ENCODE results near the gene RERE. TPM values are rescaled to one million over a fixed set of nuclear protein-coding genes. Genes with fewer than 3 reads are reported as not detected.
A peak's percentile ranks its signal among the peaks of the same experiment; 100 is the strongest.

The RERE gene
- total RNA-seq, 2 donors from 2014 or later = 207 to 322 TPM

DNA sequence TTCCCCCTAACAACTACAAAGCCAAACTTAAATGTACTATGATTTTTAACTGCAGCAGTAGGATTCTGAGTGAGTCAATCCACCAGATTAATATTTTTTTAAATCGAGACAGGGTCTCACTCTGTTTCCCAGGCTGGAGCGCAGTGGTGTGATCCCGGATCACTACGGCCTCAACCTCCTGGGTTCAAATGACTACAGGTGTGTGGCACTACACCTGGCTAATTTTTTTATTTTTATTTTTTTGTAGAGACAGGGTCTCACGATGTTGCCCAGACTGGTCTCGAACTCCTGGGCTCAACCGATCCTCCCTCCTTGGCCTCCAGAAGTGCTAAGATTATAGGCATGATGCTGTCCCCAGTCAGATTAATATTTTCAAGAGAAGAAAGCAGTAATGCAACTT lies 411.4 kb downstream of the RERE start:
- Histone ChIP-seq H3K27me3 (replicated peaks; ENCODE audit: insufficient read depth) (no peaks in the 10 kb centered on the region), H3K36me3 (no peaks in the 10 kb centered on the region), H3K4me3 (no peak overlapping the region), H3K9me3 (no peaks in the 10 kb centered on the region), H3K27ac (peak overlapping the region; percentile 78 to 93), H3K4me1 (replicated peaks) (peaks cover 35% of the 10 kb centered on the region)
- TF ChIP-seq CTCF (IDR thresholded peaks at IDR 0.05) (no peak), POLR2AphosphoS5 (IDR thresholded peaks at IDR 0.05) (no peak), POLR2A (IDR thresholded peaks at IDR 0.05) (no peak)
- intact Hi-C loops (cut with DNase I) = loop anchor here (5.0 kb wide), 1 partner anchor 34 kb away; no protein-coding TSS in a partner anchor
- no peak for DNase-seq (ENCODE audit: low spot score)
- WGBS = 98% methylated on average over 7 of the region's 7 CpGs

DNA sequence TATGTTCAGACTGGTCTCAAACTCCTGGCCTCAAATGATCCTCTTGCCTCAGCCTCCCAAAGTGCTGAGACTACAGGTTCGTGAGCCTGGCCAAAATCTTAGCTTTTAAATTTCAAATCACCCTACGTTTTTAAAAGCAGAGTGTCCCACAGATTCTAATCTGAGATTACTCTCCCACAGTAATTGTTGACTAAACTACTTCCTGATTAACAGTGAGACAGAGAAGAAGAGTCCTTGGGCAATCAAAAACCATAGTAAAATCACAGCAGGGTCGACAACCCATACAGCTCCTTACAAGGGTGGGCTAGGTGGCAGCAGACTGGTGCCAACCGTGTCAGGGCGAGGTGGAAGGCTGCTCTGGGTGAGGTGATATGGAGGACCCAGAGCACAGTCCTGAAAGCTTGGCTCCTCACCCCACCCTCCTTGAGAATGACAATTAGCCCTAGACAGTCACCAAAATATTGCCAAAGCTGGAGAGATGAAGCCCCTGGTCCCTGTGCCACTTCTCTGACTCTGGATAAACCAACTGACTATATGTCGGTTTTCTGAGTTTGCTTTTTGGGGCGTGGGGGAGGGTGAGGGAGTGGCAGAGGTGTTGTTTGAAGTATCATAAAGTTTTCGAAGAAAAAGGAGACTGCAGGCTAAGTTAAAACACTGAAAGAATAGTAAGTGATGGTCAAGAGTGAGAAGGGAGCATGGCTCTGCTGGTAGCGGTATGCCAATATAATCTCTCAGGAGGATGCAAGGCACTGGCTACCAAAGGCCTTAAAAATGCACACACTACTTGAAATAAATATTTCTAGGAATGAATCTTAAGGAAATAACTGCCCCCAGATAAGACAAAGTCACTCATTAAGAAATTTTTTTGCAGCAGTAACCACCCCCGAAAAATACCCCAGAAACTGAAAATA lies 412.7 kb downstream of the RERE start:
- TF ChIP-seq CTCF (IDR thresholded peaks at IDR 0.05) = no peak
- no peak for TF ChIP-seq POLR2AphosphoS5 (IDR thresholded peaks at IDR 0.05)
- TF ChIP-seq POLR2A (IDR thresholded peaks at IDR 0.05) = no peak
- intact Hi-C loops (cut with DNase I) = loop anchor here (5.0 kb wide), 1 partner anchor 32 kb away; no protein-coding TSS in a partner anchor
- H3K36me3 ChIP-seq = no peaks in the 10 kb centered on the region
- no peak overlapping the region for H3K4me3 ChIP-seq
- no peak for DNase-seq (ENCODE audit: low spot score)
- H3K9me3 ChIP-seq = no peaks in the 10 kb centered on the region
- peaks cover 22% of the 10 kb centered on the region for H3K4me1 ChIP-seq (replicated peaks)
- H3K27ac ChIP-seq = peak overlapping the region; percentile 6 to 40
- 71% methylated on average over 10 of the region's 10 CpGs for WGBS
- no peaks in the 10 kb centered on the region for H3K27me3 ChIP-seq (replicated peaks; ENCODE audit: insufficient read depth)

GRCh38 chr1:8402109-8402710 lies 415.2 kb downstream of the RERE start:
- no peaks in the 10 kb centered on the region for H3K36me3 ChIP-seq
- 91% methylated on average over 13 of the region's 13 CpGs for WGBS
- TF ChIP-seq POLR2A (IDR thresholded peaks at IDR 0.05) = no peak
- no peak for TF ChIP-seq CTCF (IDR thresholded peaks at IDR 0.05)
- no peak for TF ChIP-seq POLR2AphosphoS5 (IDR thresholded peaks at IDR 0.05)

GRCh38 chr1:8398677-8399076 lies 418.8 kb downstream of the RERE start:
- peak in 1 of 4 experiments; percentile 4 for TF ChIP-seq CTCF (IDR thresholded peaks at IDR 0.05)
- no peak for TF ChIP-seq POLR2AphosphoS5 (IDR thresholded peaks at IDR 0.05)
- Histone ChIP-seq H3K9me3 (no peaks in the 10 kb centered on the region), H3K4me3 (no peak overlapping the region), H3K4me1 (replicated peaks) (peaks cover 17% of the 10 kb centered on the region), H3K27me3 (replicated peaks; ENCODE audit: insufficient read depth) (no peaks in the 10 kb centered on the region), H3K27ac (peak overlapping the region in 1 of 2 donors; percentile 22), H3K36me3 (no peaks in the 10 kb centered on the region)
- WGBS = 93% methylated on average over 5 of the region's 5 CpGs
- no peak for DNase-seq (ENCODE audit: low spot score)
- intact Hi-C loops (cut with DNase I) = no loop called here

More at GRCh38 chr1:8402109-8402710, 415.2 kb downstream of the RERE start:
- H3K27ac ChIP-seq = peak overlapping the region in 1 of 2 donors; percentile 49
- no peak for DNase-seq (ENCODE audit: low spot score)
- intact Hi-C loops (cut with DNase I) = no loop called here
- H3K4me1 ChIP-seq (replicated peaks) = peaks cover 7% of the 10 kb centered on the region
- H3K9me3 ChIP-seq = no peaks in the 10 kb centered on the region
- no peaks in the 10 kb centered on the region for H3K27me3 ChIP-seq (replicated peaks; ENCODE audit: insufficient read depth)
- no peak overlapping the region for H3K4me3 ChIP-seq
